Keratinocyte (primary cell): ENCODE data around the gene MGMT.

Experiments used
- CTCF ChIP-seq, 3 experiments: IDR thresholded peaks in 1 of 3; conservative IDR thresholded peaks in 1 of 3; optimal IDR thresholded peaks in 1 of 3; 2 replicates in 2 of 3; 3 replicates in 1 of 3; pipeline versions ENCODE3 to v1.5.1; 2011; ENCODE audit warnings: low read length in 3 of 3, mild to moderate bottlenecking in 3 of 3, moderate library complexity in 2 of 3, control low read depth in 1 of 3, inconsistent platforms in 1 of 3; ENCODE audit not compliant: insufficient read depth in 2 of 3; ENCODE audit errors: extremely low read depth in 1 of 3
- EZH2 ChIP-seq: IDR thresholded peaks from one replicate; pipeline ENCODE4 v1.6.1; 2012; ENCODE audit warnings: inconsistent platforms, mild to moderate bottlenecking, low read length, moderate library complexity

GRCh38 chr10:129626796-129627435 lies 159.9 kb downstream of the MGMT start:
- TF ChIP-seq CTCF (optimal IDR thresholded peaks at IDR 0.05 in 1 of 3, IDR thresholded peaks at IDR 0.05 in 1 of 3, conservative IDR thresholded peaks at IDR 0.05 in 1 of 3; ENCODE audit: extremely low read depth in 1 of 3, insufficient read depth in 2 of 3, low read length in 3 of 3), result no peak
- TF ChIP-seq EZH2, result no peak
